ENCODE measurements around the gene LMO7.
"Not testable (repeated sequence)": the region's sequence is repeated elsewhere in the genome, so short reads cannot be mapped to it uniquely, and the experiment has no call there.

The LMO7 gene

GRCh38 chr13:75766636-75767035 is 130.5 kb downstream of the LMO7 start:
- DNase-seq (ENCODE audit: insufficient read length) (no peak), FAIRE-seq (no peak)
- TF ChIP-seq POLR2AphosphoS5 (IDR thresholded peaks at IDR 0.05; ENCODE audit: low read depth, low read length) (no peak), POLR2A (IDR thresholded peaks at IDR 0.05; ENCODE audit: low read depth, low read length) (no peak), TAF1 (IDR thresholded peaks at IDR 0.05; ENCODE audit: borderline replicate concordance, low read depth, low read length) (no peak)

DNA sequence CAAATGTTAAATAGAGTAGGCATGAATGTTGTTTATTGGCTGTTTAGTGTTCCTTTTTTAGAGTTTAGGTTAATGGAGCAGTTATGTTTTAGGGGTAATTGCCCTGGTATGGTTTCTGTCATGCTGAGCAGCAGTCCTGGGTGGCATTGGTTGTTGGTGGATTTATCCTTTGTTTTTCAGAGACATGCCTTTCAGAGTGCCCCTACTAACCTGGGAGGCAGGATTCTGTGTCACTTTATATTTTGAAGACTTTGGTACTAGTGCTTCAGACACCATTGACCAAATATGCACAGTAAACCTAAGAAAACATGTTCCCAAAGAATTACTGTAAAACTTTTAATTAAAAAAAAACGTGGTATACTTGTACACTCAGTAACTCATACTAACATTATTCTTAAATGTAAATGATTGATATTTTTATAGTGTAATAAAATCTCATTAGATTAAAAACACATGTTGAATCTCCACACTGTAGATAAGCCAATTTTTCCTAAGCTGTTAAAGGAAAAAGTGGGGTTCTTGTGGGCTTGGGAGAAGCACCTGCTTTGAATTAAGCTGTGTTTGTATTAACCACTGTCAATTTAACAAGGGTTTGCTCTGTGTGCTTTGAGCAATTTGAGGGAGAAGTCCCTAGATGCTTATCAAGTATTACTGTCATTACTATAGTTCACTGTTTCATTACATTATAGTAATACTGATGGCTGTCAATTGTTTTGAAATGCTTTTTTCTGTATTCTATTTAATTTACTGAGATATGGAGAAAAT is 133.2 kb downstream of the LMO7 start:
- DNase-seq (ENCODE audit: insufficient read length), result no peak
- TF ChIP-seq POLR2AphosphoS5 (IDR thresholded peaks at IDR 0.05; ENCODE audit: low read depth, low read length), result no peak
- no peak for TF ChIP-seq POLR2A (IDR thresholded peaks at IDR 0.05; ENCODE audit: low read depth, low read length)
- no peak for TF ChIP-seq TAF1 (IDR thresholded peaks at IDR 0.05; ENCODE audit: borderline replicate concordance, low read depth, low read length)
- no peak for FAIRE-seq

- no peak for FAIRE-seq
- TF ChIP-seq TAF1 (IDR thresholded peaks at IDR 0.05; ENCODE audit: borderline replicate concordance, low read depth, low read length), result no peak
- TF ChIP-seq POLR2AphosphoS5 (IDR thresholded peaks at IDR 0.05; ENCODE audit: low read depth, low read length), result no peak
- TF ChIP-seq POLR2A (IDR thresholded peaks at IDR 0.05; ENCODE audit: low read depth, low read length), result no peak
- no peak for DNase-seq (ENCODE audit: insufficient read length)
Measured at GRCh38 chr13:75770164-75770563, 134.0 kb downstream of the LMO7 start.

DNA sequence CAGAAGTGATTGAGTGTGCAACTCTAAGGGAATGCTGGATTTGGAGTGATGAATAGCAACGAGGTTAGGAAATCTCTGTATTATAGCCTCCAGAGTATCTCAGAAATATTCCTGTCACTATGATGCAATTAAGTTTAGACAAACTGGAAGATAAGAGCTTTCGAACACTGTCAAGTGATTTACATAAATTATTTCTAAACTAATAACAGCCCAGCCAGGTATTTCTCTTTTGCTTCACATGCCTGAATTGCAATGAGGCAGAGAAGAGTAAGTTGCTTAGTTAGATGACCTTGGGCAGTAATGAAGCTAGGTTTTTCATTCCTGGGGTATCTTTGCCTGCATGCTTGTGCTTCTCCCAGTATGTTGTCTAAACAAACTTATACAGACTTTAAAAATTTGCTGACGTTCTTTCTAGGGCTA is 134.5 kb downstream of the LMO7 start:
- DNase-seq (ENCODE audit: insufficient read length) (no peak), FAIRE-seq (no peak)
- TF ChIP-seq TAF1 (IDR thresholded peaks at IDR 0.05; ENCODE audit: borderline replicate concordance, low read depth, low read length) (no peak), POLR2AphosphoS5 (IDR thresholded peaks at IDR 0.05; ENCODE audit: low read depth, low read length) (no peak), POLR2A (IDR thresholded peaks at IDR 0.05; ENCODE audit: low read depth, low read length) (no peak)

DNA sequence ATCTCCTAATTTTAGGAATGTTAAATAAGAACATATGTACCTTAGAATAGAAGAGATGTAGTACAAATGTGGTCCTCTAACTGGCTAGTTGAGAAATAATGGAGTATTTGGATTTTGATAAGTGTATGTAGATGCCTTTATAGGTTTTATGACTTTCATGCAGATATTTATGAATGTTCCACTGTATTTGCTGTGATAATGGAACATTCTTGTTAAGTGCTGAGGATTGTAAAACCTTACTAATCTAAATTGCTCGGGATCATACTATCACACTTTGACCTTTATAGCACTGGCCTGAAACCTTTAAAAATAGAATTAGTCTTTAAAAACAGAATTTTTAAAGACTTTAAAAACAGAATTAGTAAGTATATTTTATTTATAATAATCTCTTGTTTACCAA is 135.1 kb downstream of the LMO7 start:
- FAIRE-seq (no peak), DNase-seq (ENCODE audit: insufficient read length) (no peak)
- TF ChIP-seq POLR2A (IDR thresholded peaks at IDR 0.05; ENCODE audit: low read depth, low read length), result no peak
- no peak for TF ChIP-seq POLR2AphosphoS5 (IDR thresholded peaks at IDR 0.05; ENCODE audit: low read depth, low read length)
- no peak for TF ChIP-seq TAF1 (IDR thresholded peaks at IDR 0.05; ENCODE audit: borderline replicate concordance, low read depth, low read length)

DNA sequence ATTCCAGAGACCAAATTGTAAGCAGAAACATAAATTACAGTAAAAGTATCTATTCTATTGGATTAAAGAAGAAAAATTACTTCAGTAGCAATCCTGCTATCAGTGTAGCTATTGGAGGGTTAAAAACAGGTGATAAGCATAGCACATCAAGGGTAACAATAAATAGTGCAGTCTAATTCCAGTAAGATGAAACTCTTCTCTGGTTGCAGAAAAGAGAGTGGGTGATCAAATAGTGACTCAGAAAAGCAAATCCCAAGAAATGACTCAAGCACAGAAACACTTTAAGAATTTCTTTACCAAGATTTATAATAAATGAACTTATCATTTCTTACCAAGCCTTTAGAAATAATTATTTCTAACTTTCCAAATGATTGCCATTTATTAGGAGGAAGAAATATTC is 135.7 kb downstream of the LMO7 start:
- no peak for DNase-seq (ENCODE audit: insufficient read length)
- FAIRE-seq, result no peak
- TF ChIP-seq TAF1 (IDR thresholded peaks at IDR 0.05; ENCODE audit: borderline replicate concordance, low read depth, low read length) (no peak), POLR2AphosphoS5 (IDR thresholded peaks at IDR 0.05; ENCODE audit: low read depth, low read length) (no peak), POLR2A (IDR thresholded peaks at IDR 0.05; ENCODE audit: low read depth, low read length) (no peak)

- no peak for FAIRE-seq
- DNase-seq (ENCODE audit: insufficient read length), result no peak
- TF ChIP-seq POLR2A (IDR thresholded peaks at IDR 0.05; ENCODE audit: low read depth, low read length) (no peak), POLR2AphosphoS5 (IDR thresholded peaks at IDR 0.05; ENCODE audit: low read depth, low read length) (no peak), TAF1 (IDR thresholded peaks at IDR 0.05; ENCODE audit: borderline replicate concordance, low read depth, low read length) (no peak)
Measured at GRCh38 chr13:75774176-75774575, 138.0 kb downstream of the LMO7 start.

DNA sequence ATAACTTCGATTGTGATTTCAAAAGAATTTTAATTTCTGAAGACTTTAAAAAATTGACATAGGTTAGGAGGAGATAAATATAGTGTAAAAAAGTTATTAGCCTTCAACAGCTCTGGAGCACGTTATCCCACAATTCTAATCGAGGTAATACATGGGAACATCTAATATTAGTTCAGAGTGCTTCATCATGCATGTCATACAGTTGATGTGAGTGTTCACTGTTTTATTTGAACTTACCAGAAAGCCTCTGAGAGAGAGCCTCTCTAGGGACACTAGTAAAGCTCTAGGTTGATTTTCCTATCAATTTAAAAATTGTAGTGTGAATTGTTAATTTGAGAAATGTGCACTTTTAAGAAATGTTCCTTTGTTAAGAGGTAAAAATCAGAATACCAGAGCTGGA is 140.4 kb downstream of the LMO7 start:
- FAIRE-seq (no peak), DNase-seq (ENCODE audit: insufficient read length) (no peak)
- TF ChIP-seq POLR2A (IDR thresholded peaks at IDR 0.05; ENCODE audit: low read depth, low read length) (no peak), TAF1 (IDR thresholded peaks at IDR 0.05; ENCODE audit: borderline replicate concordance, low read depth, low read length) (no peak), POLR2AphosphoS5 (IDR thresholded peaks at IDR 0.05; ENCODE audit: low read depth, low read length) (no peak)

DNA sequence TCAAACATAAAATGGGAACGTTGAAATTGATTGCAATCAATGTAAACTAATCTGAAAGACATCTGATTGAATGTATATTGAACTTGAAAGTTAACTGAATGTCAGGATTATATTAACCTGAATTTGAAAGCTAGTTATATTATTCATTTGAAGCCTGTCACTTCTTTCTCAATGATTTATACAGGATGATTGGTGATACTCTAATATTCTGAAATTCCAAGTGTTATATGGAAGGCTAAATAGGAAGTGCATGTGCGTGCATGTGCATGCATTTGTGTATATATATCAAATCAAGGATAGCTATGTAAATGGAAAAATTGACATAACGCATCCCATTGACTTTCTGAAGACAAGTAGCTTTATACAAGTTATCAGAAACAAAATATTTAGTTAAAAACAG is 143.3 kb downstream of the LMO7 start:
- no peak for TF ChIP-seq TAF1 (IDR thresholded peaks at IDR 0.05; ENCODE audit: borderline replicate concordance, low read depth, low read length)
- no peak for TF ChIP-seq POLR2AphosphoS5 (IDR thresholded peaks at IDR 0.05; ENCODE audit: low read depth, low read length)
- TF ChIP-seq POLR2A (IDR thresholded peaks at IDR 0.05; ENCODE audit: low read depth, low read length), result no peak
- DNase-seq (ENCODE audit: insufficient read length) (no peak), FAIRE-seq (no peak)

DNA sequence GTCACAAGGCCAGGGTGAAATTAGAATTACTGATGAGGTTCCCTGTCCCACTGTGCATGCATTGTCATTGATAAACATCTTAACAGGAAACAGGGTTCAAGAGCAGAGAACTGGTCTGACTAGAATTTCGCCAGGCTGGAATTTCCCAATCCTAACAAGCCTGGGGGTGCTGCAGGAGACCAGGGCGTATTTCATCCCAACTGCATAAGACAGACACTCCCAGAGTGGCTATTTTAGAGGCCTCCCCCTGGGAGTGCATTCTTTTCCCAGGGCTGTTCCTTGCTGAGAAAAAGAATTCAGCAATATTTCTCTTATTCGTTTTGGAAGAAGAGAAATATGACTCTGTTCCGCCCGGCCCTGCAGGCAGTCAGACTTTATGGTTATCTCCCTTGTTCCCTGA is 144.0 kb downstream of the LMO7 start:
- DNase-seq (ENCODE audit: insufficient read length); FAIRE-seq: not testable (repeated sequence)

DNA sequence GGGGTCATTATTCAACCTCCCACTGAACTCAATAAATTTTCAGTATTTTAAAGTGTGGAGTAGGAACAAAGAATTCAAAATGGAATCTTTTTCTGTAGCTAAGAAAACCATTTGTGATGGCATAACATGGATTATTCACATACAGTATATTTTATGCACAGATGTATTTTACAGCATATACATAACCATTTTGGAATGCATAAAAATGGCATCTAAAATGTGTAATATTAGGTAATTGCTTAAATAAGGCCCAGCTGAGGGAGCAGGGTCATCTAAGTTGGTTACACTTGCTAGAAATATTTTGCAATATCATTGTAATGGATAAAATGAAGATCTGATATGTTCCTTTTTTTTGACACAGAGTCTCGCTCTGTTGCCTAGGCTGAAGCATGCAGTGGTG is 146.9 kb downstream of the LMO7 start:
- no peak for DNase-seq (ENCODE audit: insufficient read length)
- FAIRE-seq, result no peak
- no peak for TF ChIP-seq POLR2AphosphoS5 (IDR thresholded peaks at IDR 0.05; ENCODE audit: low read depth, low read length)
- TF ChIP-seq POLR2A (IDR thresholded peaks at IDR 0.05; ENCODE audit: low read depth, low read length), result no peak
- no peak for TF ChIP-seq TAF1 (IDR thresholded peaks at IDR 0.05; ENCODE audit: borderline replicate concordance, low read depth, low read length)

DNA sequence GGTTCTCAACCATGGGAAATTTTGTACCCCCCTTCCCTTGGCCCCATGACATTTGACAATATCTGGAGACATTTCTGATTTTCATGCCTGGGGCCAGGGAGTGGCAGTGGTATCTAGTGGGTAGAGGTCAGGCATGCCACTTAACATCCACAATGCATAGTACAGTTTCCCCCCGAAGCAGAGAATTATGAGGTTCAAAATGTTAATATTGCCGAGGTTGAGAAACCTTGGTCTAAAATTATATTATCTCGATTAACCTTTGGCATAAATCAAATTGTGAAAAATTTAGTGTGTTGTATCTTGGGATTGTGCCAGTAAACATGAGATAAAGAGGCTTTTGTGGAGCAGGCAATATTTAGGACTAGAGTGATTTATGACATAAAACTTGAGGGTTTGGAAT is 147.9 kb downstream of the LMO7 start:
- no peak for TF ChIP-seq TAF1 (IDR thresholded peaks at IDR 0.05; ENCODE audit: borderline replicate concordance, low read depth, low read length)
- TF ChIP-seq POLR2A (IDR thresholded peaks at IDR 0.05; ENCODE audit: low read depth, low read length), result no peak
- TF ChIP-seq POLR2AphosphoS5 (IDR thresholded peaks at IDR 0.05; ENCODE audit: low read depth, low read length), result no peak
- DNase-seq (ENCODE audit: insufficient read length) (no peak), FAIRE-seq (no peak)

Measured in GM12892 (cell line).